ENCODE data around the gene LBX1. TPM values are rescaled to one million over a fixed set of nuclear protein-coding genes. Genes with fewer than 3 reads are reported as not detected.

The LBX1 gene
- total and polyA plus RNA-seq, 10 donors: not detected

DNA sequence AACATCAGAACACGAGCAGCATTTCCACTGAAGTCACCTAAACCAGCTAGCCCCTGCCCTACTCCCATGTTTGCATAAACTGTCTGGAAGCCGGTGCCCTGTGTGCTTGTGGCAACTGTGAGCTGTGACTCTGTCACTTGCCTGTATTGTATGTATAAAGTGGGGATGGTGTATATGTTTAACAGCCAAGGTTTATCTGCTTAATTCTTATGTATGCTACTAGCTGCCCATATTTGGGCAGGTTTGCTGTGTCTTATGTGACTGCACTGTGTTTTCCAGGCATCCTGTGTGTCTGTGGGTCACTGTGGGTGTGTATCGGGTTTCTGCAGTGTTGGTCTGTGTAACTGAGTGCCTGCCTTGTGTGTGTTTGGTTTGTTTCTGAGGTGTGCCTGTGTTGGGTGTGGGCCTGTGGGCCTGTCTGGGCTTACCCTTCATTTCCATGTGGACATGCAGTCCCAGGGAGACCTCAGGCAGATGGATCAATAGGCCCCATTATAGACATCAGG is 9.3 kb downstream of the LBX1 start:
- Histone ChIP-seq H3K36me3 (no peaks in the 10 kb centered on the region), H3K27me3 (replicated peaks in 1 of 7) (peaks cover 47 to 100% (median 100%) of the 10 kb centered on the region in 7 donors), H3K4me1 (peaks cover 33 to 67% (median 55%) of the 10 kb centered on the region in 6 donors), H3K27ac (no peak overlapping the region), H3K4me3 (no peak overlapping the region), H3K9me3 (peaks cover 0 to 3% (median 0%) of the 10 kb centered on the region in 8 donors)
- TF ChIP-seq POLR2AphosphoS5 (IDR thresholded peaks at IDR 0.05): no peak
- TF ChIP-seq, protein P1, sequence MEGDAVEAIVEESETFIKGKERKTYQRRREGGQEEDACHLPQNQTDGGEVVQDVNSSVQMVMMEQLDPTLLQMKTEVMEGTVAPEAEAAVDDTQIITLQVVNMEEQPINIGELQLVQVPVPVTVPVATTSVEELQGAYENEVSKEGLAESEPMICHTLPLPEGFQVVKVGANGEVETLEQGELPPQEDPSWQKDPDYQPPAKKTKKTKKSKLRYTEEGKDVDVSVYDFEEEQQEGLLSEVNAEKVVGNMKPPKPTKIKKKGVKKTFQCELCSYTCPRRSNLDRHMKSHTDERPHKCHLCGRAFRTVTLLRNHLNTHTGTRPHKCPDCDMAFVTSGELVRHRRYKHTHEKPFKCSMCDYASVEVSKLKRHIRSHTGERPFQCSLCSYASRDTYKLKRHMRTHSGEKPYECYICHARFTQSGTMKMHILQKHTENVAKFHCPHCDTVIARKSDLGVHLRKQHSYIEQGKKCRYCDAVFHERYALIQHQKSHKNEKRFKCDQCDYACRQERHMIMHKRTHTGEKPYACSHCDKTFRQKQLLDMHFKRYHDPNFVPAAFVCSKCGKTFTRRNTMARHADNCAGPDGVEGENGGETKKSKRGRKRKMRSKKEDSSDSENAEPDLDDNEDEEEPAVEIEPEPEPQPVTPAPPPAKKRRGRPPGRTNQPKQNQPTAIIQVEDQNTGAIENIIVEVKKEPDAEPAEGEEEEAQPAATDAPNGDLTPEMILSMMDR (IDR thresholded peaks at IDR 0.05 in 8 of 11, conservative IDR thresholded peaks at IDR 0.05 in 3 of 11): no peak
- TF ChIP-seq POLR2A (IDR thresholded peaks at IDR 0.05): no peak
- DNase-seq: no peak
- WGBS, 5 donors: 27 to 43% (median 39%) methylated on average over 3 of the region's 3 CpGs
- intact Hi-C loops (cut with DNase I; ENCODE audit: low total_unique reads): loop anchor here (10.0 kb wide), 1 partner anchor 245 kb away; no protein-coding TSS in a partner anchor

DNA sequence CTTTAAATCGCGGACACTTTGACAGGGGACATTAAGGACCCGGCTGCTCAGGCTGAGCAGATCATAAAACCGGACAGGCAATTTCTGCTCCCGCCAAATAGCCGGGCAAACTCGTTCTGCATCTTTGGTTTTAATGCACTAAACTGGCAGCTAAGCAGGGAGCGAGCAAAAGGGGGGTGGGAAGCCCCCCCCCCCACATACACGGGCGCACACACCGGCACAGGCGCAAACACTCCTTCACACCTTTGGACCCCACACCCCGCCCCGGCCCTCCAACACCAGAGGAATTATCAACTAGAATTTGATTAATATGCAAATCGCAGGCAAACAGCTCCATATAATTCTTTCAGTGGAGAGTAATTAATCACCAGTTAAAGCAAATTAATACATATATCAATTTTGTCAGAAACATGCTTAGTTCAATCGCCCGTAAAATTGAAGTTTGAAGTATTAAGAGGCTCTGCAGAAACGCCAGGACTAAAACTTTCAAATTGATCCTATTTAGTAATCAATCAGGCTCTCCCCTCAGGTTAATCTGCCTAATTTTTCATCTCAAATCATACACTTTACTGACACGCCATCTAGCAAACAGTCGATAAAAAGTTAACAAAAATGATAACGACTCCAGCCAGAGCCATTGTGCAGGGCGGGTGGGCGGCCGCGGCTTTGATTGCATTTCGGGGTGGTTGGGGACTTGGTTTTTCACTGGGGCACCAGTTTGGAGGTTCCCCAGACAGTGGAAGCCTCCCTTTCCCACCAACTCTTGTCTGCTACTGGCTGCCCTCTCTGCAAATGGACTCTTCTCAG is 9.9 kb downstream of the LBX1 start:
- Histone ChIP-seq H3K4me1 (peaks cover 35 to 67% (median 56%) of the 10 kb centered on the region in 6 donors), H3K4me3 (no peak overlapping the region), H3K27me3 (replicated peaks in 1 of 7) (peaks cover 51 to 100% (median 100%) of the 10 kb centered on the region in 7 donors), H3K27ac (no peak overlapping the region), H3K9me3 (peaks cover 0 to 3% (median 0%) of the 10 kb centered on the region in 8 donors), H3K36me3 (no peaks in the 10 kb centered on the region)
- DNase-seq: no peak
- 15 to 19% (median 17%) methylated on average over 26 of the region's 26 CpGs for WGBS, 5 donors
- TF ChIP-seq POLR2A (IDR thresholded peaks at IDR 0.05) (no peak), POLR2AphosphoS5 (IDR thresholded peaks at IDR 0.05) (no peak)
- TF ChIP-seq, protein P1 (IDR thresholded peaks at IDR 0.05 in 8 of 11, conservative IDR thresholded peaks at IDR 0.05 in 3 of 11): no peak
- intact Hi-C loops (cut with DNase I; ENCODE audit: low total_unique reads): loop anchor here (10.0 kb wide), 1 partner anchor 245 kb away; no protein-coding TSS in a partner anchor

DNA sequence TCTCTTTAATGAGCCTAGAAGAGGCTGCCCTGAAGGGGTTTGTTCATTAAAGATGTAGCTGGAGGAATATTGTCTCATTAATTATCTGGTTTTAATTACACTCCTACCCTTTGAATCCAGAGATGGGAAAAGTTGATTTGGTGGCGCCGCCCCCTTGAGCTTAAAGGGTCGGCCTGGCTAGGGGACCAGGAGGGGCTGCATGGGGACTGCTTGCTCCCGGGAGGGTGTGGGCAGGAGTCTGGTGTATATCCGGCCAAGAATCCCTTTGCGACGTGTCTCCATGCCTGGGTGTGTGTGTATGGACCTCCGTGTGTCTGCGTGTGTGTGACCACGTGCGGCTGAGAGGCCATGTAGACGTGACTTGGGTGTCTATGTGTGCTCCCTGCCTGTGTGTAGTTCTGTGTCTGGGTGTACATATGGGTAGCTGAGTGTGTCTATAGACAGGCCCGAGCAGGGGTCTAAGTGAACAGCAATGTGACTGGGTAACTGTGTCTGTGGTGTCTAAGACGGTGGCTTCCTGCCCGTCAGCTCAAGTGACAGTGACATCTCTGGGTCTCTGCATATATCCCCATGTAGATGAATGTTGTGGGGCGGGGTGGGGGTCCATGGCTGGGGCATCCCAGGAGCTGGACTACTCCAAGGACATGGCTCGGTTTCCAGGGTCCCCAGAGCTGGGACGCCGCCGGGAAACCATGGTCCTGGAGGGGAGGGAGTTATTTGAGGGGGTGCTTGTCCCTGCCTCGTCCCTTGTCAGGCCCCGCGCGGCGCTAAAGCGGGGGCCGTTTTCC is 10.7 kb downstream of the LBX1 start:
- Histone ChIP-seq H3K4me3 (no peak overlapping the region), H3K27me3 (replicated peaks in 1 of 7) (peaks cover 52 to 100% (median 98%) of the 10 kb centered on the region in 7 donors), H3K27ac (no peak overlapping the region), H3K9me3 (no peaks in the 10 kb centered on the region), H3K36me3 (no peaks in the 10 kb centered on the region), H3K4me1 (peaks cover 37 to 67% (median 57%) of the 10 kb centered on the region in 6 donors)
- TF ChIP-seq POLR2A (IDR thresholded peaks at IDR 0.05): no peak
- no peak for TF ChIP-seq POLR2AphosphoS5 (IDR thresholded peaks at IDR 0.05)
- TF ChIP-seq, protein P1 (IDR thresholded peaks at IDR 0.05 in 8 of 11, conservative IDR thresholded peaks at IDR 0.05 in 3 of 11): no peak
- DNase-seq: no peak
- intact Hi-C loops (cut with DNase I; ENCODE audit: low total_unique reads): loop anchor here (10.0 kb wide), 1 partner anchor 246 kb away; no protein-coding TSS in a partner anchor
- 6 to 15% (median 8%) methylated on average over 14 to 27 of the region's 27 CpGs for WGBS, 5 donors

All from spleen (tissue), 11 donors.